Keratinocyte (primary cell): Measurements from ENCODE around the gene SPANXN4.

Source experiments
- EZH2 ChIP-seq: IDR thresholded peaks from one replicate; pipeline ENCODE4 v1.6.1; 2012; ENCODE audit warnings: inconsistent platforms, mild to moderate bottlenecking, low read length, moderate library complexity
- TF ChIP-seq, protein P1 (sequence below), 3 experiments: IDR thresholded peaks in 1 of 3; conservative IDR thresholded peaks in 1 of 3; optimal IDR thresholded peaks in 1 of 3; 2 replicates in 2 of 3; 3 replicates in 1 of 3; pipeline versions ENCODE3 to v1.5.1; 2011; ENCODE audit warnings: low read length in 3 of 3, mild to moderate bottlenecking in 3 of 3, moderate library complexity in 2 of 3, control low read depth in 1 of 3, inconsistent platforms in 1 of 3; ENCODE audit not compliant: insufficient read depth in 2 of 3; ENCODE audit errors: extremely low read depth in 1 of 3

DNA sequence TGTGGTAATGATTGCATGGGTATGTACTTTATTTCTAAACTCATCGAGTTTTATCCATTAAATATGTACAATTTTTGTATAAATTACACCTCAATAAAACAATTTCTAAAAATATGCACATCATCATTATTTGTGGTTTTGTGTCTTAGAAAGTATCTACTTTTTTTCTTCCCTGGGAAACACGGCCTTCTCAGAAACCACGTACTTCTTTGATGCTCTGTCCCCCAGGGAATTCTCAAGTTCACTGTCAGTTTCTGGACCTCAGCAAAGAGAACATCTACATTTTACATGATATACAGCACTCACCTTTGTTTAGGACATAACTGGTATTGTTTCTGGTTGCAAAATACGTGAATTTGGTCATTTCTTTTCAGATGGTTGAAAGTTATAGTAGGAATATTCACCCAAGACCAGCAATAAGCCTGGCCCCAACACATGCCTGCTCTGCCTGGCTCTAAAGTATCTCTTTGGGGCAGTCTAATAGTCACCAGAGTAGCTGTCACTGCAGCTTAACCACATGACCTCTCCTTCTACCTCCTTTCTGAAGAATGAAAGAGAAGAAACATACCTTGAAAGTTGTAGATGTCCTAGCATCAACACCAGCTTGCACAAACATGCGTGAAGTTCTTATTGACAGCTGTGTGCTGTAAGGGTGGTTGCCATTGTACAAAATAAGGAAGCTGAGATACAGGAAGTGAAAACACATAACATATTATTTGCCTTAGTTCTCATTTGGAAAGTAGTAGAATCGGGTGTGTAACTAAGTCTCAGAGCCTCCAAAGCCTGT is 48.4 kb upstream of the SPANXN4 start:
- TF ChIP-seq, protein P1, sequence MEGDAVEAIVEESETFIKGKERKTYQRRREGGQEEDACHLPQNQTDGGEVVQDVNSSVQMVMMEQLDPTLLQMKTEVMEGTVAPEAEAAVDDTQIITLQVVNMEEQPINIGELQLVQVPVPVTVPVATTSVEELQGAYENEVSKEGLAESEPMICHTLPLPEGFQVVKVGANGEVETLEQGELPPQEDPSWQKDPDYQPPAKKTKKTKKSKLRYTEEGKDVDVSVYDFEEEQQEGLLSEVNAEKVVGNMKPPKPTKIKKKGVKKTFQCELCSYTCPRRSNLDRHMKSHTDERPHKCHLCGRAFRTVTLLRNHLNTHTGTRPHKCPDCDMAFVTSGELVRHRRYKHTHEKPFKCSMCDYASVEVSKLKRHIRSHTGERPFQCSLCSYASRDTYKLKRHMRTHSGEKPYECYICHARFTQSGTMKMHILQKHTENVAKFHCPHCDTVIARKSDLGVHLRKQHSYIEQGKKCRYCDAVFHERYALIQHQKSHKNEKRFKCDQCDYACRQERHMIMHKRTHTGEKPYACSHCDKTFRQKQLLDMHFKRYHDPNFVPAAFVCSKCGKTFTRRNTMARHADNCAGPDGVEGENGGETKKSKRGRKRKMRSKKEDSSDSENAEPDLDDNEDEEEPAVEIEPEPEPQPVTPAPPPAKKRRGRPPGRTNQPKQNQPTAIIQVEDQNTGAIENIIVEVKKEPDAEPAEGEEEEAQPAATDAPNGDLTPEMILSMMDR (optimal IDR thresholded peaks at IDR 0.05 in 1 of 3, IDR thresholded peaks at IDR 0.05 in 1 of 3, conservative IDR thresholded peaks at IDR 0.05 in 1 of 3; ENCODE audit: extremely low read depth in 1 of 3, insufficient read depth in 2 of 3, low read length in 3 of 3) = no peak
- no peak for TF ChIP-seq EZH2
